SK-N-SH (cell line): Measurements from ENCODE around the gene C5orf58. TPM values are rescaled to one million over a fixed set of nuclear protein-coding genes. Genes with fewer than 3 reads are reported as not detected.

Experiments used
- CTCF ChIA-PET: fragments of 300-600, 350-600 bp; formaldehyde crosslinking; extraction: SDS; loops from one replicate; lab custom pipeline; 2021; lab: Yijun Ruan, JAX
- POLR2A ChIA-PET: fragments of 350-600 bp; sonication (Branson Sonifier 250); formaldehyde crosslinking; extraction: SDS; loops from one replicate; lab custom pipeline; 2020; ENCODE audit warnings: antibody characterized with exemption, inconsistent platforms; lab: Yijun Ruan, JAX
- DNase-seq: peaks from one replicate; pipeline ENCODE4 v3.0.0; 2012
- H2AFZ ChIP-seq: fragments of 200-600 bp; sonication (generic); 2 replicates; pipeline ENCODE4 v1.8.1; 2016; ENCODE audit warnings: antibody characterized with exemption, mild to moderate bottlenecking, low read depth
- H3F3A ChIP-seq: fragments of 200-600 bp; sonication (generic); replicated peaks from 2 replicates; pipeline ENCODE3; 2016; ENCODE audit warnings: antibody characterized with exemption, mild to moderate bottlenecking; ENCODE audit not compliant: insufficient read depth
- H3K27ac ChIP-seq, 2 experiments: fragments of 200-500 bp in 1 of 2; fragments of 200-600 bp in 1 of 2; sonication (Bioruptor generic) in 1 of 2; sonication (generic), shearing (Covaris generic) in 1 of 2; 2 replicates each; pipeline versions ENCODE4 v1.5.1 to v1.6.1; 2014 to 2016; ENCODE audit warnings: low read depth in 2 of 2, inconsistent platforms in 1 of 2, low read length in 1 of 2, mild to moderate bottlenecking in 1 of 2, mixed read lengths in 1 of 2
- H3K27me3 ChIP-seq: fragments of 200-600 bp; sonication (generic), shearing (Covaris generic); 2 replicates; pipeline ENCODE4 v1.6.1; 2016; ENCODE audit warnings: mixed run types; ENCODE audit not compliant: insufficient read depth
- H3K36me3 ChIP-seq, 2 experiments: fragments of 200-500 bp in 1 of 2; fragments of 200-600 bp in 1 of 2; sonication (Bioruptor generic) in 1 of 2; sonication (generic) in 1 of 2; replicated peaks in 1 of 2; 2 replicates each; pipeline versions ENCODE3 to v1.5.1; 2014 to 2016; ENCODE audit warnings: low read length in 1 of 2, mild to moderate bottlenecking in 1 of 2; ENCODE audit not compliant: insufficient read depth in 2 of 2, control insufficient read depth in 1 of 2
- H3K4me1 ChIP-seq, 2 experiments: fragments of 200-500 bp in 1 of 2; fragments of 200-600 bp in 1 of 2; sonication (Bioruptor generic) in 1 of 2; sonication (generic), shearing (Covaris generic) in 1 of 2; 2 replicates each; pipeline versions ENCODE4 v1.5.1 to v1.6.1; 2014 to 2016; ENCODE audit warnings: low read depth in 1 of 2, low read length in 1 of 2, mixed run types in 1 of 2; ENCODE audit not compliant: insufficient read depth in 2 of 2, control insufficient read depth in 1 of 2
- H3K4me2 ChIP-seq: fragments of 200-600 bp; sonication (generic), shearing (Covaris generic); 2 replicates; pipeline ENCODE4 v1.6.1; 2017; ENCODE audit warnings: mixed run types
- H3K4me3 ChIP-seq, 2 experiments: fragments of 200-500 bp in 1 of 2; fragments of 200-600 bp in 1 of 2; sonication (Bioruptor generic) in 1 of 2; sonication (generic), shearing (Covaris generic) in 1 of 2; 2 replicates each; pipeline versions ENCODE4 v1.5.1 to v1.8.1; 2014 to 2016; ENCODE audit warnings: low read depth in 2 of 2, inconsistent platforms in 1 of 2, low read length in 1 of 2, mild to moderate bottlenecking in 1 of 2, mixed read lengths in 1 of 2, moderate library complexity in 1 of 2
- H3K79me2 ChIP-seq: fragments of 200-600 bp; sonication (generic); 2 replicates; pipeline ENCODE4 v1.8.1; 2017; ENCODE audit warnings: mild to moderate bottlenecking; ENCODE audit not compliant: insufficient read depth
- H3K9ac ChIP-seq: fragments of 200-600 bp; sonication (generic); 2 replicates; pipeline ENCODE4 v1.6.1; 2017; ENCODE audit warnings: mixed run types
- H3K9me2 ChIP-seq: fragments of 200-600 bp; sonication (generic); 2 replicates; pipeline ENCODE4 v1.6.1; 2017; ENCODE audit warnings: mixed run types
- H3K9me3 ChIP-seq: fragments of 200-600 bp; sonication (generic); 2 replicates; pipeline ENCODE4 v1.6.1; 2017; ENCODE audit warnings: mixed run types, mild to moderate bottlenecking, moderate library complexity
- H4K20me1 ChIP-seq: fragments of 200-600 bp; sonication (generic); 2 replicates; pipeline ENCODE4 v1.6.1; 2017; ENCODE audit warnings: mild to moderate bottlenecking, mixed run types; ENCODE audit not compliant: insufficient read depth
- CTCF ChIP-seq: fragments of 200-600 bp; sonication (generic); IDR thresholded peaks from 2 replicates; pipeline ENCODE4 v1.6.1; 2017; ENCODE audit warnings: antibody characterized with exemption, mild to moderate bottlenecking, moderate library complexity
- ELF1 ChIP-seq: IDR thresholded peaks from 2 replicates; pipeline ENCODE4 v1.4.0; 2012
- EP300 ChIP-seq, 2 experiments: IDR thresholded peaks; 2 replicates each; pipeline versions ENCODE4 v1.4.0 to v1.6.1; 2012; ENCODE audit warnings: borderline replicate concordance in 1 of 2, low read depth in 1 of 2, low read length in 1 of 2
- FOXJ3 ChIP-seq: sonication (generic); formaldehyde crosslinking; IDR thresholded peaks from 2 replicates; pipeline ENCODE4 v1.5.1; 2020; ENCODE audit warnings: mild to moderate bottlenecking, missing genetic modification reagents
- FOXM1 ChIP-seq: IDR thresholded peaks from 2 replicates; pipeline ENCODE4 v1.4.0; 2012; ENCODE audit warnings: low read depth, mild to moderate bottlenecking
- GABPA ChIP-seq: IDR thresholded peaks from 2 replicates; pipeline ENCODE4 v1.4.0; 2012; ENCODE audit warnings: low read depth, mild to moderate bottlenecking
- GATA2 ChIP-seq: sonication (generic); formaldehyde crosslinking; IDR thresholded peaks from 2 replicates; pipeline ENCODE4 v1.5.0; 2020; ENCODE audit warnings: mild to moderate bottlenecking, missing genetic modification reagents
- MAX ChIP-seq: IDR thresholded peaks from 2 replicates; pipeline ENCODE4 v1.4.0; 2012; ENCODE audit warnings: low read depth
- MXI1 ChIP-seq: IDR thresholded peaks from 2 replicates; pipeline ENCODE4 v1.6.1; 2012; ENCODE audit warnings: mild to moderate bottlenecking, low read depth, low read length, improper control_type of control experiment
- NRF1 ChIP-seq: IDR thresholded peaks from 2 replicates; pipeline ENCODE4 v1.6.1; 2012; ENCODE audit warnings: low read depth, mild to moderate bottlenecking, low read length
- REST ChIP-seq: IDR thresholded peaks from 2 replicates; pipeline ENCODE4 v1.6.1; 2012; ENCODE audit warnings: mild to moderate bottlenecking, low read depth, low read length, moderate library complexity
- RFX5 ChIP-seq: IDR thresholded peaks from 2 replicates; pipeline ENCODE4 v1.6.1; 2012; ENCODE audit warnings: mild to moderate bottlenecking, improper control_type of control experiment, low read length
- SIN3A ChIP-seq: IDR thresholded peaks from 2 replicates; pipeline ENCODE4 v1.6.1; 2012; ENCODE audit warnings: low read depth, mild to moderate bottlenecking, low read length, moderate library complexity, borderline replicate concordance
- TCF12 ChIP-seq: IDR thresholded peaks from 2 replicates; pipeline ENCODE4 v1.4.0; 2012
- TEAD4 ChIP-seq: IDR thresholded peaks from 2 replicates; pipeline ENCODE4 v1.4.0; 2012; ENCODE audit warnings: mild to moderate bottlenecking, borderline replicate concordance; ENCODE audit not compliant: insufficient read depth
- WGBS: methylation state at CpG from one replicate; pipeline ENCODE4 v1.1.6; 2017; ENCODE audit warnings: low lambda C conversion rate; 5-methylcytosine and 5-hydroxymethylcytosine counted together
- polyA plus RNA-seq, 3 experiments: library from polyadenylated mRNA; depleted of rRNA; stranded (reverse); fragments of >200 nt; gene quantifications; 2 replicates each; pipeline ENCODE4 v1.2.3, GENCODE V29; 2012

The C5orf58 gene
- polyA plus RNA-seq, 1 of the 3 experiments (the other 2 are of a cell fraction), result not detected

DNA sequence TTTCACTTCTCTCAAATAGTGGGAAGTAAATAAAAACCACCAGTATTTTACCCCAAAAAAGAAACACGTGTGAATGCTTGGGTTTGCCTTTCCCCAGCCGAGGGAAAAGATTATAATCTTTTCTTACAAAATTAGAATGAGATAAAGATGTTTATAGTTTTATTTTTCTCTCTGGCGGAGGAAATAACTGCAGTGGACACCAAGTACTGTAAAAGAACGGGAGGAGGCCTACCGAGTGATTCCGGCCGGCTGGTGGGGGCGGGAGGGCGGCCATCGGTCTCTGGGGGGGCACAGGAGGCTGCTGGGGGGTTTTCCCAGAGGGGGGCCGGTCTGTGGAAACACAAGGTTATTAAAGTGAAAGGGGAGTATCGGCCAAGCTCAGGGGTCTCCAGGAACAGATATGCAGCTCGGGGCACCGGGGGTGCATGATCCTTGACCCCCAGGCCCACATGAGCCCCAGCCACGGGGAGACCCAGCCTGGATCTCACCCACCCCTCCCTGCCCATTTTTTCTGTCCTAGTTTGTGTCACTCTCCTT, 35.4 kb downstream of the C5orf58 start:
- Histone ChIP-seq H3K4me2 (peak overlapping the region; percentile 48), H3K36me3 (no peaks in the 10 kb centered on the region), H3K9ac (no peak overlapping the region), H3F3A (no peaks in the 10 kb centered on the region), H3K4me3 (peak overlapping the region in 1 of 2 experiments; percentile 53; a peak in 2 of 4 replicates), H3K9me3 (no peaks in the 10 kb centered on the region), H4K20me1 (no peaks in the 10 kb centered on the region), H3K27me3 (no peaks in the 10 kb centered on the region), H2AFZ (no peak overlapping the region), H3K9me2 (no peaks in the 10 kb centered on the region), H3K27ac (no peak overlapping the region; a peak in 1 of 4 replicates), H3K4me1 (peaks cover 0 to 10% of the 10 kb centered on the region in 2 experiments; a peak in 1 of 4 replicates), H3K79me2 (no peaks in the 10 kb centered on the region)
- TF ChIP-seq REST (no peak), MXI1 (no peak), NRF1 (no peak), SIN3A (no peak)
- POLR2A ChIA-PET, result no interaction called here
- CTCF ChIA-PET, result interaction anchor here (0.6 to 5.4 kb wide), 26 partner anchors 8 to 355 kb away, joined by 3 to 70 read pairs (median 6); no protein-coding TSS in a partner anchor
- WGBS, result 34% methylated on average over 12 of the region's 15 CpGs
- DNase-seq, result no peak

DNA sequence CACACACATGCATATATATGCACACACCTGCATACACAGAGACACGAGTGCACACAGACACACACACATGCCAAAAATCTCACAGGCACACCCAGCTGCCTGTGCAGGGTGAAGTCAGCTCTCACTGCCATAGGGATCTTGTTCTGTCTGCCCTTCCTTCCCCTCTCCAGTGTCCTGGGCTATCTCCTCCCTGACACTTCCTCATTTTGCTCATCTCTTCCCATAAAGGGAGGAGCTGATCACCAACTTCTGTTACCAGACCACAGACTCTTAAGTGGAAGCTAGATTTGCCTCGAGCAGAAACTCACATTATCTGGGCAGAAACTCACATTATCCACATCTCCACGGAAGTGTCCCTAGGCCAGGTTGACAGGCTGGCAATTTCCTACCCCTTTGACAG, 36.1 kb downstream of the C5orf58 start:
- H3K9ac ChIP-seq, result no peak overlapping the region
- H3F3A ChIP-seq, result no peaks in the 10 kb centered on the region
- ChIA-PET POLR2A (no interaction called here), CTCF (interaction anchor here (0.6 to 5.4 kb wide), 22 partner anchors 10 to 363 kb away, joined by 3 to 70 read pairs (median 6); no protein-coding TSS in a partner anchor)
- no peaks in the 10 kb centered on the region for H3K9me3 ChIP-seq
- no peaks in the 10 kb centered on the region for H4K20me1 ChIP-seq
- 28% methylated on average over 3 of the region's 3 CpGs for WGBS
- H3K27me3 ChIP-seq, result no peaks in the 10 kb centered on the region
- H3K4me2 ChIP-seq, result no peak overlapping the region
- H3K36me3 ChIP-seq, result no peaks in the 10 kb centered on the region
- no peak overlapping the region for H3K4me3 ChIP-seq
- peaks cover 0 to 12% of the 10 kb centered on the region in 2 experiments; a peak in 1 of 4 replicates for H3K4me1 ChIP-seq
- H3K27ac ChIP-seq, result no peak overlapping the region; a peak in 1 of 4 replicates
- DNase-seq, result no peak
- H3K79me2 ChIP-seq, result no peaks in the 10 kb centered on the region
- TF ChIP-seq FOXJ3 (CRISPR knock-in tag) (no peak), RFX5 (no peak), FOXM1 (no peak), ELF1 (no peak), EP300 (IDR thresholded peaks at IDR 0.05; ENCODE audit: borderline replicate concordance in 1 of 2, low read depth in 1 of 2, low read length in 1 of 2) (no peak), GABPA (no peak), GATA2 (CRISPR knock-in tag) (no peak), REST (no peak), MAX (no peak), TCF12 (no peak), TEAD4 (no peak), CTCF (no peak)
- no peak overlapping the region for H2AFZ ChIP-seq
- no peaks in the 10 kb centered on the region for H3K9me2 ChIP-seq
